Measurements from ENCODE around the gene NDUFB6.

Gene NDUFB6

GRCh38 chr9:32578976-32579375 lies 6.0 kb upstream of the NDUFB6 start:
- no peaks in the 10 kb centered on the region for H3K9me2 ChIP-seq (replicated peaks; ENCODE audit: insufficient read depth, low read length)
- no peak overlapping the region for H3K27ac ChIP-seq (ENCODE audit: low read length)
- no peak overlapping the region for H3K9ac ChIP-seq (ENCODE audit: low read length)
- TF ChIP-seq EZH2 (optimal IDR thresholded peaks at IDR 0.05; ENCODE audit: low read depth, low read length) (no peak), CTCF (IDR thresholded peaks at IDR 0.05; ENCODE audit: low read length) (no peak), EZH2phosphoT487 (IDR thresholded peaks at IDR 0.05; ENCODE audit: low read length) (no peak)
- H3K27me3 ChIP-seq (replicated peaks; ENCODE audit: insufficient read depth, low read length), result no peaks in the 10 kb centered on the region
- peaks cover 36% of the 10 kb centered on the region for H3K4me1 ChIP-seq (ENCODE audit: low read length)
- no peaks in the 10 kb centered on the region for H3K9me3 ChIP-seq (replicated peaks; ENCODE audit: insufficient read depth, low read length)
- no peaks in the 10 kb centered on the region for H4K20me1 ChIP-seq (ENCODE audit: insufficient read depth, low read length)
- no peak overlapping the region for H3K4me3 ChIP-seq (ENCODE audit: low read length)
- H3F3A ChIP-seq (ENCODE audit: insufficient read depth, low read length), result peaks cover 26% of the 10 kb centered on the region
- H3K36me3 ChIP-seq (replicated peaks; ENCODE audit: insufficient read depth, low read length), result no peaks in the 10 kb centered on the region
- no peak for DNase-seq
- H2AFZ ChIP-seq (ENCODE audit: low read length), result no peak overlapping the region
- H3K4me2 ChIP-seq (ENCODE audit: low read depth, low read length), result no peak overlapping the region
- no peaks in the 10 kb centered on the region for H3K79me2 ChIP-seq (ENCODE audit: low read length)

- H2AFZ ChIP-seq (ENCODE audit: low read length), result peak overlapping the region; percentile 26
Measured at GRCh38 chr9:32577316-32577715, 4.4 kb upstream of the NDUFB6 start.

GRCh38 chr9:32574858-32575257 lies 1.9 kb upstream of the NDUFB6 start:
- TF ChIP-seq EZH2phosphoT487 (IDR thresholded peaks at IDR 0.05; ENCODE audit: low read length) (no peak), EZH2 (optimal IDR thresholded peaks at IDR 0.05; ENCODE audit: low read depth, low read length) (no peak), CTCF (IDR thresholded peaks at IDR 0.05; ENCODE audit: low read length) (no peak)
- no peaks in the 10 kb centered on the region; the same call in 1 of the 2 replicates for H4K20me1 ChIP-seq (ENCODE audit: insufficient read depth, low read length)
- H3K4me1 ChIP-seq (ENCODE audit: low read length), result peaks cover 39% of the 10 kb centered on the region
- H3K27ac ChIP-seq (ENCODE audit: low read length), result no peak overlapping the region
- H2AFZ ChIP-seq (ENCODE audit: low read length), result no peak overlapping the region
- H3K27me3 ChIP-seq (replicated peaks; ENCODE audit: insufficient read depth, low read length), result no peaks in the 10 kb centered on the region
- no peaks in the 10 kb centered on the region for H3K36me3 ChIP-seq (replicated peaks; ENCODE audit: insufficient read depth, low read length)
- peaks cover 30% of the 10 kb centered on the region for H3K79me2 ChIP-seq (ENCODE audit: low read length)
- DNase-seq, result no peak
- H3F3A ChIP-seq (ENCODE audit: insufficient read depth, low read length), result peaks cover 26% of the 10 kb centered on the region
- no peak overlapping the region for H3K4me3 ChIP-seq (ENCODE audit: low read length)
- H3K9me2 ChIP-seq (replicated peaks; ENCODE audit: insufficient read depth, low read length), result no peaks in the 10 kb centered on the region
- H3K9ac ChIP-seq (ENCODE audit: low read length), result no peak overlapping the region
- no peak overlapping the region for H3K4me2 ChIP-seq (ENCODE audit: low read depth, low read length)
- no peaks in the 10 kb centered on the region for H3K9me3 ChIP-seq (replicated peaks; ENCODE audit: insufficient read depth, low read length)

More at GRCh38 chr9:32577316-32577715, 4.4 kb upstream of the NDUFB6 start:
- Histone ChIP-seq H4K20me1 (ENCODE audit: insufficient read depth, low read length) (no peaks in the 10 kb centered on the region), H3K36me3 (replicated peaks; ENCODE audit: insufficient read depth, low read length) (no peaks in the 10 kb centered on the region), H3K9me2 (replicated peaks; ENCODE audit: insufficient read depth, low read length) (no peaks in the 10 kb centered on the region), H3K4me2 (ENCODE audit: low read depth, low read length) (peak overlapping the region; percentile 66), H3F3A (ENCODE audit: insufficient read depth, low read length) (peaks cover 38% of the 10 kb centered on the region), H3K9ac (ENCODE audit: low read length) (peak overlapping the region; percentile 12; the same call in 1 of the 2 replicates), H3K27ac (ENCODE audit: low read length) (peak overlapping the region; percentile 47; the same call in 1 of the 2 replicates), H3K4me1 (ENCODE audit: low read length) (peaks cover 40% of the 10 kb centered on the region), H3K27me3 (replicated peaks; ENCODE audit: insufficient read depth, low read length) (no peaks in the 10 kb centered on the region), H3K4me3 (ENCODE audit: low read length) (peak overlapping the region; percentile 19; the same call in 1 of the 2 replicates), H3K79me2 (ENCODE audit: low read length) (peaks cover 6% of the 10 kb centered on the region), H3K9me3 (replicated peaks; ENCODE audit: insufficient read depth, low read length) (no peaks in the 10 kb centered on the region)
- peak; percentile 73 for DNase-seq
- no peak for TF ChIP-seq CTCF (IDR thresholded peaks at IDR 0.05; ENCODE audit: low read length)
- TF ChIP-seq EZH2 (optimal IDR thresholded peaks at IDR 0.05; ENCODE audit: low read depth, low read length), result no peak
- no peak for TF ChIP-seq EZH2phosphoT487 (IDR thresholded peaks at IDR 0.05; ENCODE audit: low read length)

All from MM.1S (cell line).